Mesendoderm (in vitro differentiated cells): ENCODE results near the gene INO80.

ENCODE experiments used
- DNase-seq: peaks from one replicate; pipeline ENCODE4 v3.0.0; 2013
- H2AK5ac ChIP-seq: 2 replicates; pipeline ENCODE4 v1.6.1; 2013; ENCODE audit warnings: low read length, inconsistent platforms
- H2BK120ac ChIP-seq: 2 replicates; pipeline ENCODE4 v1.6.1; 2013; ENCODE audit warnings: low read depth, mild to moderate bottlenecking, low read length, moderate library complexity, mixed read lengths
- H2BK15ac ChIP-seq: replicated peaks from 2 replicates; pipeline ENCODE4 v1.6.1; 2013; ENCODE audit warnings: low read depth, mild to moderate bottlenecking, moderate library complexity
- H2BK5ac ChIP-seq: 2 replicates; pipeline ENCODE4 v1.6.1; 2013; ENCODE audit warnings: low read length, inconsistent platforms
- H3K18ac ChIP-seq: 2 replicates; pipeline ENCODE4 v1.6.1; 2013; ENCODE audit warnings: mild to moderate bottlenecking, low read length, mixed read lengths
- H3K23ac ChIP-seq: one replicate; pipeline ENCODE4 v1.6.1; 2013; ENCODE audit warnings: low read length
- H3K27ac ChIP-seq: 2 replicates; pipeline ENCODE4 v1.5.1; 2013; ENCODE audit warnings: low read depth, mild to moderate bottlenecking, inconsistent platforms, low read length, moderate library complexity
- H3K27me3 ChIP-seq: 2 replicates; pipeline ENCODE4 v1.6.1; 2013; ENCODE audit warnings: low read length, control low read depth, mild to moderate bottlenecking, inconsistent platforms; ENCODE audit not compliant: insufficient read depth, poor library complexity
- H3K36me3 ChIP-seq: 2 replicates; pipeline ENCODE4 v1.6.1; 2013; ENCODE audit warnings: low read length, inconsistent platforms; ENCODE audit not compliant: control insufficient read depth, insufficient read depth
- H3K4ac ChIP-seq: one replicate; pipeline ENCODE4 v1.6.1; 2013; ENCODE audit warnings: low read depth, mild to moderate bottlenecking, low read length, moderate library complexity
- H3K4me1 ChIP-seq: 2 replicates; pipeline ENCODE4 v1.6.1; 2013; ENCODE audit warnings: low read depth, low read length, inconsistent platforms; ENCODE audit not compliant: control insufficient read depth
- H3K4me2 ChIP-seq: 2 replicates; pipeline ENCODE4 v1.6.1; 2013; ENCODE audit warnings: low read length
- H3K4me3 ChIP-seq: 2 replicates; pipeline ENCODE4 v1.5.1; 2013; ENCODE audit warnings: mild to moderate bottlenecking, low read length
- H3K56ac ChIP-seq: one replicate; pipeline ENCODE4 v1.6.1; 2013; ENCODE audit warnings: low read length
- H3K79me1 ChIP-seq: 2 replicates; pipeline ENCODE4 v1.6.1; 2013; ENCODE audit warnings: low read length, inconsistent platforms
- H3K79me2 ChIP-seq: 2 replicates; pipeline ENCODE4 v1.6.1; 2013; ENCODE audit warnings: mild to moderate bottlenecking, low read length; ENCODE audit not compliant: control insufficient read depth, insufficient read depth
- H3K9ac ChIP-seq: 2 replicates; pipeline ENCODE4 v1.6.1; 2013; ENCODE audit warnings: low read length, inconsistent platforms
- H4K5ac ChIP-seq: one replicate; pipeline ENCODE4 v1.6.1; 2013; ENCODE audit warnings: low read length
- H4K8ac ChIP-seq: one replicate; pipeline ENCODE4 v1.6.1; 2013; ENCODE audit warnings: low read depth, mild to moderate bottlenecking, control low read depth, low read length, moderate library complexity
- WGBS: extraction: QIAGEN DNeasy Blood & Tissue Kit; methylation state at CpG from one replicate; pipeline ENCODE4 v1.1.7; 2013; ENCODE audit warnings: low lambda C conversion rate, missing lambda C conversion rate; ENCODE audit not compliant: insufficient coverage; ENCODE audit errors: extremely low coverage; 5-methylcytosine and 5-hydroxymethylcytosine counted together

Gene INO80

DNA sequence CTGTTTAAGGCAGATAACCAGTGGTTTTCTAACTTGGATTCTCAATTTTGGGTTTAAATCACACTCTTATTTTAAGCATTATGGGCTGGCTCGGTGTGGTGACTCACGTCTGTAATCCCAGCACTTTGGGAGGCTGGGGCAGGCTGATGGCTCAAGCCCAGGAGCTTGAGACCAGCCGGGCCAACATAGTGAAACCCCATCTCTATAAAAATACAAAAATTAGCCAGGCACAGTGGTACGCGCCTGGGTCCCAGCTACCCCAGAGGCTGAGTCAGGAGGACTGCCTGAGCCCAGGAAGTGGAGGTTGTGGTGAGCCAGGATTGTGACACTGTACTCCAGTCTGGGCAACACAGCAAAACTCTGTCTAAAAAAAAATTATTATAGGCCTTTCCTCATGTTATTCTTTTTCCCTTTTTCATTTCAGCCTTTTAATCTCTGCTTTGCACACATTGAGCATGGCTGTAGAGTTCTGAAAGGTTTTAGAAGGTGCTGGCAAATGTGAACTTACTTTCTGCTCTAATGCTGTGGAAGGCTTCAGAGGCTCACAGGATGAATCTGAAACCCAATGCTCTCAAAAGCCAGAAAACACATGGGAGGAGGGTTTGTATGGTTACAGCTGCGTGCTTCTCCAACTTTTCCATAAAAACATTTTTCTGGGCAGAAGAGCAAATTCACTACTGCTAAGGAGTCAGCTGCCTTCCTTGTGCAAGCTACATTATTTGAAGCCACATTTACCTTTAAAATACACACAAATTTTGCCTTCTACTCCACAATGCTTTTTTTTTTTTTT lies 130.3 kb downstream of the INO80 start:
- no CpG with 5 or more reads among the region's 6 CpGs for WGBS
- no peak for DNase-seq
- H3K4me3 ChIP-seq: no peak overlapping the region
- H2BK5ac ChIP-seq: no peak overlapping the region
- H2BK15ac ChIP-seq: no peak overlapping the region
- no peak overlapping the region for H3K4me2 ChIP-seq
- H3K56ac ChIP-seq: no peak overlapping the region
- H3K23ac ChIP-seq: no peak overlapping the region
- H3K4me1 ChIP-seq: no peaks in the 10 kb centered on the region
- H3K27me3 ChIP-seq: no peaks in the 10 kb centered on the region
- no peak overlapping the region for H2BK120ac ChIP-seq
- H2AK5ac ChIP-seq: no peak overlapping the region
- no peak overlapping the region for H3K4ac ChIP-seq
- no peak overlapping the region for H4K8ac ChIP-seq
- no peak overlapping the region for H4K5ac ChIP-seq
- peaks cover 13% of the 10 kb centered on the region for H3K36me3 ChIP-seq
- H3K27ac ChIP-seq: no peak overlapping the region
- no peaks in the 10 kb centered on the region for H3K79me1 ChIP-seq
- H3K79me2 ChIP-seq: no peaks in the 10 kb centered on the region
- H3K18ac ChIP-seq: no peak overlapping the region
- H3K9ac ChIP-seq: no peak overlapping the region

DNA sequence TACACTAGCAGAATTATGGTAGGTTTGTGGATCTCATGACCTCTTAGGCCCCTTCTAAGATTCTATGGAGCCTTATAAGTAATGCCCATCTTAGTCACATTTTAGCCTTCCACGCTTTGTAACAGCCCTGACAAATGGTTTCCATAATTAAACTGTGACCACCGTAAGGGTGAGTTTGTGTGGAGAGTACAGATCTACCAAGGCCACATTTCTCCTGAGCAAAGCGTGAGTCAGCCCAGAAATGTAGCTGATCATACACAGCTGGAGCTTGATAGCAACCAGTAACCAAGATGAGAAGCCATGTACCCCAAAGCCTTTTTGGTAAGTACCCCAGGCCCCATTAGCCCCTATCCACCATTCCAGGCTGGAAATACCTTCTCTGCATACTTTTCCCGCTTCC lies 131.1 kb downstream of the INO80 start:
- H3K4ac ChIP-seq: no peak overlapping the region
- no peak overlapping the region for H3K4me3 ChIP-seq
- no peak overlapping the region for H3K18ac ChIP-seq
- peaks cover 15% of the 10 kb centered on the region for H3K36me3 ChIP-seq
- H3K56ac ChIP-seq: no peak overlapping the region
- no peaks in the 10 kb centered on the region for H3K79me1 ChIP-seq
- WGBS: no CpG with 5 or more reads among the region's 4 CpGs
- no peak overlapping the region for H2AK5ac ChIP-seq
- no peak for DNase-seq
- no peak overlapping the region for H4K8ac ChIP-seq
- H3K4me1 ChIP-seq: no peaks in the 10 kb centered on the region
- no peak overlapping the region for H3K9ac ChIP-seq
- no peak overlapping the region for H3K23ac ChIP-seq
- no peak overlapping the region for H3K4me2 ChIP-seq
- no peak overlapping the region for H4K5ac ChIP-seq
- H2BK120ac ChIP-seq: no peak overlapping the region
- no peak overlapping the region for H2BK15ac ChIP-seq
- no peak overlapping the region for H3K27ac ChIP-seq
- no peaks in the 10 kb centered on the region for H3K79me2 ChIP-seq
- no peak overlapping the region for H2BK5ac ChIP-seq
- H3K27me3 ChIP-seq: no peaks in the 10 kb centered on the region

DNA sequence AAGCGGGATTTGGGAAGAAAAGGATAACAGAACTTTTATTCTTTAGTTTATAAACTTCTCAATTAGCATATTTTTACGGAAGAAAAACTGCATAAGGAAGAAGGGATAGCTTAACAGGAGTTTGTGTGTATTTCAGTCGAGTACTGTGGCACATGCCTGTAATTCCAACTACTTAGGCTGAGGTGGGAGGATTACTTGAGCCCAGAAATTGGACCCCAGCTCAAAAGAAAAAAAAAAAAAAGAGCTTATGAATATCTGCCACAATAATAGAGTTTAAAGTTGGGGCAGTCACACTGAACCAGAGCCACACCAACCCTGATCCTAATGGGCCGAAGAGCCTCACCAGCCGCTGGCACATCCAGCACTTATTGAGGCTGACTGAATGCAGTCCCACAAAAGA lies 131.7 kb downstream of the INO80 start:
- Histone ChIP-seq H2BK5ac (no peak overlapping the region), H3K4me1 (no peaks in the 10 kb centered on the region), H2BK15ac (no peak overlapping the region), H3K4ac (no peak overlapping the region), H3K18ac (no peak overlapping the region), H3K9ac (no peak overlapping the region), H3K27me3 (no peaks in the 10 kb centered on the region), H3K27ac (no peak overlapping the region), H3K79me2 (no peaks in the 10 kb centered on the region), H3K23ac (no peak overlapping the region), H2AK5ac (no peak overlapping the region), H3K4me3 (no peak overlapping the region), H2BK120ac (no peak overlapping the region), H3K79me1 (no peaks in the 10 kb centered on the region), H3K4me2 (no peak overlapping the region), H4K8ac (no peak overlapping the region), H3K56ac (no peak overlapping the region), H3K36me3 (peaks cover 16% of the 10 kb centered on the region), H4K5ac (no peak overlapping the region)
- no CpG with 5 or more reads among the region's 5 CpGs for WGBS
- DNase-seq: no peak

DNA sequence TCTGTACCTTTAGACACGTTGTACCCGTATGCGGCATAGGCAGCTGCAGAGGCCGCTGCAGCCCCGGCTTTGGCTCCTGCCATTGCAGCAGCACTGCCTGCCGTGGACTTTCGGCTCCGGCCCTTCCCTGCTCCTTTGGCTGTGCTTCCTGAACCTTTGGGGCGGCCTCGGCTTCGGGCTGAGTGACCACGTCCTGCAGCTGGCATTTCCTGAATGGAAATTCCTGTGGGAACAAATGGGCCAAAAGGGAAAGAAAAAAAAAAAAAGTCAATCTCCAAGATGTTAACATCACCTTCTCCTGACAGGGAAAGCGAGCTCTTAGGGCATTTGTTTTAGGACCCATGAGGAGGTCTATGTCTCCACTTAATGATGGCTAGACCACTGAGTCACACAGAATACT lies 133.2 kb downstream of the INO80 start:
- Histone ChIP-seq H3K18ac (no peak overlapping the region), H3K56ac (no peak overlapping the region), H3K79me1 (no peaks in the 10 kb centered on the region), H3K27me3 (no peaks in the 10 kb centered on the region), H3K36me3 (peaks cover 18% of the 10 kb centered on the region), H3K79me2 (no peaks in the 10 kb centered on the region), H2BK5ac (no peak overlapping the region), H4K5ac (no peak overlapping the region), H3K4me3 (no peak overlapping the region), H3K4ac (no peak overlapping the region), H3K4me1 (no peaks in the 10 kb centered on the region), H2BK120ac (no peak overlapping the region), H3K23ac (no peak overlapping the region), H3K4me2 (no peak overlapping the region), H2BK15ac (no peak overlapping the region), H4K8ac (no peak overlapping the region), H2AK5ac (no peak overlapping the region), H3K27ac (no peak overlapping the region), H3K9ac (no peak overlapping the region)
- WGBS: no CpG with 5 or more reads among the region's 13 CpGs
- no peak for DNase-seq

DNA sequence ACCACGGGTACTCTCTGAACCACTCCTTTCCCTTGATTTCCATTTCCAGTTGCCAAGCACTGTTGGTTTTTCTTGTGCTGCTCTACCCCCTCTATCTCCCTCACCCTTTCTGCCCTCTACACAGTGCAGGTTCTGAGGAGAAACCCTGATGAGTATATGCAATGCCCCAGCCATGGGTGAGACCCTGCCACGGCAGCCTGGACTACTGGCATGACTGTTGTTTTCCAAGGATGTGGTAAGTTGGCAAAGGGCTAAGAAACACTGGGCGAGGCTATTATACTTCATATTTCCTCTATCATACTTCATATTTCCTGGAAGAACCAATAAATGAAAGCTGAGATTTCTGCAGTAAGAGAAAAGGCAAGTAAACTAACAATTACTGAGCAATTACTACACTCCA lies 134.9 kb downstream of the INO80 start:
- no peak overlapping the region for H3K23ac ChIP-seq
- H3K4me2 ChIP-seq: no peak overlapping the region
- H3K79me1 ChIP-seq: no peaks in the 10 kb centered on the region
- H3K79me2 ChIP-seq: no peaks in the 10 kb centered on the region
- H3K4me1 ChIP-seq: no peaks in the 10 kb centered on the region
- no peak overlapping the region for H3K4me3 ChIP-seq
- no peak overlapping the region for H3K18ac ChIP-seq
- DNase-seq: no peak
- H3K4ac ChIP-seq: no peak overlapping the region
- H2BK5ac ChIP-seq: no peak overlapping the region
- H3K56ac ChIP-seq: no peak overlapping the region
- no peak overlapping the region for H2AK5ac ChIP-seq
- H4K8ac ChIP-seq: no peak overlapping the region
- H3K36me3 ChIP-seq: peaks cover 18% of the 10 kb centered on the region
- no CpG with 5 or more reads among the region's 3 CpGs for WGBS
- no peak overlapping the region for H2BK120ac ChIP-seq
- H3K27ac ChIP-seq: no peak overlapping the region
- no peak overlapping the region for H3K9ac ChIP-seq
- no peak overlapping the region for H2BK15ac ChIP-seq
- H4K5ac ChIP-seq: no peak overlapping the region
- no peaks in the 10 kb centered on the region for H3K27me3 ChIP-seq

DNA sequence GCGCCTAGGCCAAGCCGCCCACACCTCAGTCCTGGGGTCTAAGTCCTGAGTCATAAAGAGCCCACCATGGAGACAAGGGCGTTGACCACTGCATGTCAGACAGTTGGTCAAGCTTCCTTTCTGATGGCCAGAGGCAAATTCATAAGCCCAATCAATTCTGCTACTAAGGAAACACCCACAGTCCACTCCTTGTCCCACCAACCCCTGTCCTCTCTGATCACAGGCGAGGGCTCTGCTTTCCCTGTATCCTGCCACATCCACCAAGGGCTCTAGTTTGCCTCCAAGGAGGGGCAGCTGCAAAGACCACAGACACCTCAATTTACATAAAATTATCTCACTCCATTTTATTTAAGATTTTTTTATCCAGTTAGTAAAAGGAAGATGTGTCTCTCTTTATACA lies 137.5 kb downstream of the INO80 start:
- Histone ChIP-seq H4K5ac (no peak overlapping the region), H3K36me3 (peaks cover 10% of the 10 kb centered on the region), H2BK5ac (no peak overlapping the region), H2BK120ac (no peak overlapping the region), H3K4me2 (no peak overlapping the region), H2AK5ac (no peak overlapping the region), H4K8ac (no peak overlapping the region), H3K4me3 (no peak overlapping the region), H3K79me2 (no peaks in the 10 kb centered on the region), H3K79me1 (no peaks in the 10 kb centered on the region), H3K56ac (no peak overlapping the region), H3K9ac (no peak overlapping the region), H3K27ac (no peak overlapping the region), H3K23ac (no peak overlapping the region), H2BK15ac (no peak overlapping the region), H3K4ac (no peak overlapping the region), H3K18ac (no peak overlapping the region), H3K27me3 (no peaks in the 10 kb centered on the region), H3K4me1 (no peaks in the 10 kb centered on the region)
- no CpG with 5 or more reads among the region's 4 CpGs for WGBS
- DNase-seq: no peak
